Measurements from ENCODE around the gene TBC1D8.

GRCh38 chr2:100991404-100991773 lies 159.8 kb downstream of the TBC1D8 start:
- TF ChIP-seq, protein P1, sequence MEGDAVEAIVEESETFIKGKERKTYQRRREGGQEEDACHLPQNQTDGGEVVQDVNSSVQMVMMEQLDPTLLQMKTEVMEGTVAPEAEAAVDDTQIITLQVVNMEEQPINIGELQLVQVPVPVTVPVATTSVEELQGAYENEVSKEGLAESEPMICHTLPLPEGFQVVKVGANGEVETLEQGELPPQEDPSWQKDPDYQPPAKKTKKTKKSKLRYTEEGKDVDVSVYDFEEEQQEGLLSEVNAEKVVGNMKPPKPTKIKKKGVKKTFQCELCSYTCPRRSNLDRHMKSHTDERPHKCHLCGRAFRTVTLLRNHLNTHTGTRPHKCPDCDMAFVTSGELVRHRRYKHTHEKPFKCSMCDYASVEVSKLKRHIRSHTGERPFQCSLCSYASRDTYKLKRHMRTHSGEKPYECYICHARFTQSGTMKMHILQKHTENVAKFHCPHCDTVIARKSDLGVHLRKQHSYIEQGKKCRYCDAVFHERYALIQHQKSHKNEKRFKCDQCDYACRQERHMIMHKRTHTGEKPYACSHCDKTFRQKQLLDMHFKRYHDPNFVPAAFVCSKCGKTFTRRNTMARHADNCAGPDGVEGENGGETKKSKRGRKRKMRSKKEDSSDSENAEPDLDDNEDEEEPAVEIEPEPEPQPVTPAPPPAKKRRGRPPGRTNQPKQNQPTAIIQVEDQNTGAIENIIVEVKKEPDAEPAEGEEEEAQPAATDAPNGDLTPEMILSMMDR (IDR thresholded peaks at IDR 0.05) = no peak
- TF ChIP-seq FOXK1 (CRISPR knock-in tag; IDR thresholded peaks at IDR 0.05) = no peak
- no peak for TF ChIP-seq CBFB (CRISPR knock-in tag; IDR thresholded peaks at IDR 0.05; ENCODE audit: low read depth)
- TF ChIP-seq, protein P2, sequence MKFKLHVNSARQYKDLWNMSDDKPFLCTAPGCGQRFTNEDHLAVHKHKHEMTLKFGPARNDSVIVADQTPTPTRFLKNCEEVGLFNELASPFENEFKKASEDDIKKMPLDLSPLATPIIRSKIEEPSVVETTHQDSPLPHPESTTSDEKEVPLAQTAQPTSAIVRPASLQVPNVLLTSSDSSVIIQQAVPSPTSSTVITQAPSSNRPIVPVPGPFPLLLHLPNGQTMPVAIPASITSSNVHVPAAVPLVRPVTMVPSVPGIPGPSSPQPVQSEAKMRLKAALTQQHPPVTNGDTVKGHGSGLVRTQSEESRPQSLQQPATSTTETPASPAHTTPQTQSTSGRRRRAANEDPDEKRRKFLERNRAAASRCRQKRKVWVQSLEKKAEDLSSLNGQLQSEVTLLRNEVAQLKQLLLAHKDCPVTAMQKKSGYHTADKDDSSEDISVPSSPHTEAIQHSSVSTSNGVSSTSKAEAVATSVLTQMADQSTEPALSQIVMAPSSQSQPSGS (CRISPR knock-in tag; IDR thresholded peaks at IDR 0.05; ENCODE audit: borderline replicate concordance, low read depth) = no peak
- TF ChIP-seq, protein P3, sequence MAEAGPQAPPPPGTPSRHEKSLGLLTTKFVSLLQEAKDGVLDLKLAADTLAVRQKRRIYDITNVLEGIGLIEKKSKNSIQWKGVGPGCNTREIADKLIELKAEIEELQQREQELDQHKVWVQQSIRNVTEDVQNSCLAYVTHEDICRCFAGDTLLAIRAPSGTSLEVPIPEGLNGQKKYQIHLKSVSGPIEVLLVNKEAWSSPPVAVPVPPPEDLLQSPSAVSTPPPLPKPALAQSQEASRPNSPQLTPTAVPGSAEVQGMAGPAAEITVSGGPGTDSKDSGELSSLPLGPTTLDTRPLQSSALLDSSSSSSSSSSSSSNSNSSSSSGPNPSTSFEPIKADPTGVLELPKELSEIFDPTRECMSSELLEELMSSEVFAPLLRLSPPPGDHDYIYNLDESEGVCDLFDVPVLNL (CRISPR knock-in tag; IDR thresholded peaks at IDR 0.05; ENCODE audit: borderline replicate concordance, low read depth) = no peak
- TF ChIP-seq ZNF263 (CRISPR knock-in tag; IDR thresholded peaks at IDR 0.05; ENCODE audit: low read depth) = no peak
- no peak for TF ChIP-seq NR1H2 (CRISPR knock-in tag; IDR thresholded peaks at IDR 0.05)
- TF ChIP-seq E2F1 (CRISPR knock-in tag; IDR thresholded peaks at IDR 0.05) = no peak
- TF ChIP-seq MYBL2 (CRISPR knock-in tag; IDR thresholded peaks at IDR 0.05) = no peak
- TF ChIP-seq FOXJ3 (CRISPR knock-in tag; IDR thresholded peaks at IDR 0.05; ENCODE audit: borderline replicate concordance) = no peak
- TF ChIP-seq ZNF317 (CRISPR knock-in tag; IDR thresholded peaks at IDR 0.05; ENCODE audit: borderline replicate concordance, low read depth) = no peak
- TF ChIP-seq ZNF512 (CRISPR knock-in tag; IDR thresholded peaks at IDR 0.05; ENCODE audit: borderline replicate concordance) = no peak
- TF ChIP-seq ATF1 (CRISPR knock-in tag; IDR thresholded peaks at IDR 0.05) = no peak
